Ovary (tissue), 9 donors: ENCODE measurements around the gene HOXC11. TPM values are rescaled to one million over a fixed set of nuclear protein-coding genes. Genes with fewer than 3 reads are reported as not detected.

Experiments used
- DNase-seq, 5 donors: peaks; one replicate each; pipeline ENCODE4 v3.0.0-alpha.2; 2019 to 2020
- H3K27ac ChIP-seq, 2 donors: fragments of 200-600 bp; one replicate each; pipeline versions ENCODE4 v1.5.1 to v1.8.0; 2019 to 2022
- H3K27me3 ChIP-seq: fragments of 200-600 bp; one replicate; pipeline ENCODE4 v1.8.0; 2022
- H3K36me3 ChIP-seq: fragments of 200-600 bp; sonication (generic); one replicate; pipeline ENCODE4 v1.5.1; 2019
- H3K4me1 ChIP-seq: one replicate; pipeline ENCODE4 v1.8.1; 2013; ENCODE audit warnings: mild to moderate bottlenecking, moderate library complexity; ENCODE audit not compliant: insufficient read depth
- H3K4me3 ChIP-seq: fragments of 200-600 bp; sonication (generic); one replicate; pipeline ENCODE4 v1.5.1; 2017
- H3K9me3 ChIP-seq, 2 donors: fragments of 200-600 bp in 1 of 2; sonication (generic) in 1 of 2; one replicate each; pipeline versions ENCODE4 v1.5.1 to v1.8.1; 2013 to 2019; ENCODE audit warnings: mild to moderate bottlenecking in 1 of 2, moderate library complexity in 1 of 2
- EP300 ChIP-seq: sonication (generic); formaldehyde crosslinking; IDR thresholded peaks from one replicate; pipeline ENCODE4 v1.6.1; 2017; ENCODE audit warnings: antibody characterized with exemption
- POLR2A ChIP-seq: fragments of 450-650 bp; IDR thresholded peaks from one replicate; pipeline ENCODE4 v1.6.1; 2017; ENCODE audit warnings: antibody characterized with exemption, mild to moderate bottlenecking, moderate library complexity
- WGBS, 3 donors: extraction: QIAGEN DNeasy Blood & Tissue Kit in 1 of 3; methylation state at CpG; one replicate each; pipeline versions ENCODE4 v1.1.5 to v1.1.7; 2013 to 2017; 5-methylcytosine and 5-hydroxymethylcytosine counted together
- intact Hi-C, 4 donors: fragments of 100-400 bp; cut with DNase I; formaldehyde crosslinking; loops; one replicate each; pipeline versions ENCODE4 v1.11.0 to v1.15.1; 2022 to 2023
- polyA plus RNA-seq, 2 donors: library from polyadenylated mRNA; stranded (reverse); fragments of 200-250 nt in 1 of 2; fragments of 350-450 nt in 1 of 2; fragmentation: Illumina TruSeq in 1 of 2; extraction: RNeasy Lipid Tissue Mini Kit (QIAGEN cat#74804) in 1 of 2; gene quantifications; one replicate each; pipeline ENCODE4 v1.2.3, GENCODE V29; 2013 to 2014
- total RNA-seq, 7 donors: library from RNA; depleted of rRNA in 2 of 7; stranded (reverse); fragments of >200 nt in 2 of 7; fragmentation: NEBNext Ultra II Directional in 3 of 7; extraction: Animal tissue kit (Norgen Biotek cat#: 25700) in 3 of 7; gene quantifications; one replicate each; pipeline versions ENCODE4 v1.1.0 to v1.2.4, GENCODE V29; 2016 to 2023
- TF ChIP-seq, protein P1 (sequence below), 3 donors: fragments of 450-650 bp in 2 of 3; fragments of 200-600 bp in 1 of 3; IDR thresholded peaks; one replicate each; pipeline versions ENCODE4 v1.5.1 to v1.8.0; 2016 to 2022; ENCODE audit warnings: antibody characterized with exemption in 3 of 3, mild to moderate bottlenecking in 1 of 3
- donor health status: DM: no; HTN: no; CAD: no; lungs with moderate emphysema.
- donor health status: DM: no; HTN: no; CAD: no.
- donor health status: Bipolar disorder and iron deficiency.
- donor health status: DM: yes; HTN: yes; CAD: no.
- donor health status: DM: no; HTN: no; CAD: no.
- donor health status: DM: yes; HTN: yes; CAD: no.

HOXC11 gene
- total and polyA plus RNA-seq, 9 donors = 0.12 to 1.1 TPM; not detected in 7

DNA sequence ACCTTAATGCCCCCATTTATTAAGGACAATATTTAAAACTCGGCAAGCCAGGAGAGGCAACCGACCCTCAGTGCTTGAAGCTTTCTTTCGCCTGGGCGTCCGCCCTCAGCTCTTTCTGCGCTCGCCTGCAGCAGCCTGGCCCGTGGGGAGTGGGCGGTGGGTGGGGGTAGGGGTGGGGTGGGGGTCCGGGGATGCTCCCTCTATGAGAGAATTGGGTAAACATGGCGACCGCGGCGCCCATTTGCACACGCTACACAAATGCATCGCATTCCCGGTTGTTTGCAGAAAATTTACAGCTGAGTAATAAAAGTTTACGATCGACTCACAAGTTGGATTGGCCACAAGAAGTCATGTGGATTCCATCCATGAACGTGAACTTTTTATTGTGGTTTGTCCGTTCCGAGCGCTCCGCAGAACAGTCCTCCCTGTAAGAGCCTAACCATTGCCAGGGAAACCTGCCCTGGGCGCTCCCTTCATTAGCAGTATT, 43.6 kb downstream of the HOXC11 start:
- H3K4me1 ChIP-seq = no peaks in the 10 kb centered on the region

DNA sequence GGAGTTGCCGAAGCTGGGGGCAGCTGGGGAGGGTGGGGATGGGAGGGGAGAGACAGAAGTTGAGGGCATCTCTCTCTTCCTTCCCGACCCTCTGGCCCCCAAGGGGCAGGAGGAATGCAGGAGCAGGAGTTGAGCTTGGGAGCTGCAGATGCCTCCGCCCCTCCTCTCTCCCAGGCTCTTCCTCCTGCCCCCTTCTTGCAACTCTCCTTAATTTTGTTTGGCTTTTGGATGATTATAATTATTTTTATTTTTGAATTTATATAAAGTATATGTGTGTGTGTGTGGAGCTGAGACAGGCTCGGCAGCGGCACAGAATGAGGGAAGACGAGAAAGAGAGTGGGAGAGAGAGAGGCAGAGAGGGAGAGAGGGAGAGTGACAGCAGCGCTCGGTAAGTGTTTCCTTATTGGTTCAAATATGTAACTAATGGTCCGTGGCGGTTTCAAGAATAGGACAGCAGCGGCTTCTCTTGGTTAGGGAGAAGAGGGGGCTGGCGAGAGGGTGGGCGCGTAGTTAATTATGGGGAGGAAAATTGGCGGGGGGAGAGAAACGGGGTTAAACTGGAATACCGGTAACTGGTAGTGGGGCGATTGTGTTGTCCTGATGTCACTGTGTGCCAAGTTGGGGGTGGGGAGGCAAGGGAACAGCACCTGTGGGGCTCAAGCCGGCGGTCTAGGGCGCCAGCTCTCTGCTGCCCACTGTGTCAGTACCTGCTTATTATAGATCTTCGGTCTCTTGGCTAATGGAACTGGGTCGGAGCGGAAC, 44.3 kb downstream of the HOXC11 start:
- peak overlapping the region; percentile 56 for H3K4me3 ChIP-seq
- no peaks in the 10 kb centered on the region for H3K4me1 ChIP-seq
- intact Hi-C loops = no loop called here
- TF ChIP-seq, protein P1, sequence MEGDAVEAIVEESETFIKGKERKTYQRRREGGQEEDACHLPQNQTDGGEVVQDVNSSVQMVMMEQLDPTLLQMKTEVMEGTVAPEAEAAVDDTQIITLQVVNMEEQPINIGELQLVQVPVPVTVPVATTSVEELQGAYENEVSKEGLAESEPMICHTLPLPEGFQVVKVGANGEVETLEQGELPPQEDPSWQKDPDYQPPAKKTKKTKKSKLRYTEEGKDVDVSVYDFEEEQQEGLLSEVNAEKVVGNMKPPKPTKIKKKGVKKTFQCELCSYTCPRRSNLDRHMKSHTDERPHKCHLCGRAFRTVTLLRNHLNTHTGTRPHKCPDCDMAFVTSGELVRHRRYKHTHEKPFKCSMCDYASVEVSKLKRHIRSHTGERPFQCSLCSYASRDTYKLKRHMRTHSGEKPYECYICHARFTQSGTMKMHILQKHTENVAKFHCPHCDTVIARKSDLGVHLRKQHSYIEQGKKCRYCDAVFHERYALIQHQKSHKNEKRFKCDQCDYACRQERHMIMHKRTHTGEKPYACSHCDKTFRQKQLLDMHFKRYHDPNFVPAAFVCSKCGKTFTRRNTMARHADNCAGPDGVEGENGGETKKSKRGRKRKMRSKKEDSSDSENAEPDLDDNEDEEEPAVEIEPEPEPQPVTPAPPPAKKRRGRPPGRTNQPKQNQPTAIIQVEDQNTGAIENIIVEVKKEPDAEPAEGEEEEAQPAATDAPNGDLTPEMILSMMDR (IDR thresholded peaks at IDR 0.05) = no peak
- TF ChIP-seq EP300 = no peak
- TF ChIP-seq POLR2A = no peak
- H3K27me3 ChIP-seq = no peaks in the 10 kb centered on the region
- H3K36me3 ChIP-seq = no peaks in the 10 kb centered on the region
- H3K9me3 ChIP-seq = no peaks in the 10 kb centered on the region
- peak in 1 of 5 donors; percentile 79 for DNase-seq
- peak overlapping the region; percentile 95 to 100 for H3K27ac ChIP-seq
- WGBS, 3 donors = 1% methylated on average over 24 of the region's 24 CpGs

More for the DNA sequence above, 43.6 kb downstream of the HOXC11 start:
- intact Hi-C loops = no loop called here
- no peaks in the 10 kb centered on the region for H3K27me3 ChIP-seq
- H3K36me3 ChIP-seq = no peaks in the 10 kb centered on the region
- WGBS, 3 donors = 1% methylated on average over 25 of the region's 25 CpGs
- peak overlapping the region; percentile 95 to 100 for H3K27ac ChIP-seq
- TF ChIP-seq POLR2A (no peak), EP300 (no peak)
- TF ChIP-seq, protein P1 (IDR thresholded peaks at IDR 0.05) = no peak
- peak overlapping the region; percentile 56 for H3K4me3 ChIP-seq
- DNase-seq = peak in 2 of 5 donors; percentile 58 to 62
- no peaks in the 10 kb centered on the region for H3K9me3 ChIP-seq

DNA sequence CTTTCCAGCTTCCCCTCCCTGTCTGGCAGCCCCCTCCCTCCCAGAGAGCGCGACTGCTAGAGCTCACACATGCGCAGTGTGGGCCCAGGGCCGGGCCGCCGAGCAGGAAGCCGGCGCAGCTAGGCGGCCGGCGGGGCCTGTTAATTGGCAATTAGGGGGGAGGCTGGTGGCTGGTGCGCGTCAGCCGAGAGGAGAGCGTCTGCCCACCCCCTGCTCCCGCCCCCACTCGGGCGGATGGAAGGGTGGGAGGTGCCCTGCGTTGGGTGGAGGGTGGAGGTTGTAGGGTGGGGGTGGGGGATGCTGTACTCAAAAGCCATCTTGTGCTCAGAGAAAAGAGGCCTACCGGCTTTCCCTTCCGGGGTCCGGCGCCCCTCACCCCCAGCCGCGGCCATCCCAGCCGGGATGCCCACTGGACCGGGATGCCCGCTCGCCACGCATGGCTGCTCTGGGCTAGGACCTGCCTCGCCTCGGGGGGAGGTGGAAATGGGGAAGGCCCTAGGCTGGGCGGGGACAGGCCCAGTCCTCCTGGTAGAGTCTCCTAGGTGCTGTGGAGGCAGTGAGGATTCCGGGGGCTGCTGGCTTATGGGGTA, 45.0 kb downstream of the HOXC11 start:
- DNase-seq = peak; percentile 94 to 96 (median 95)
- Histone ChIP-seq H3K36me3 (no peaks in the 10 kb centered on the region), H3K4me1 (peaks cover 3% of the 10 kb centered on the region), H3K9me3 (no peaks in the 10 kb centered on the region), H3K27ac (peak overlapping the region; percentile 95 to 100), H3K4me3 (peak overlapping the region; percentile 56), H3K27me3 (no peaks in the 10 kb centered on the region)
- WGBS, 3 donors = 1 to 3% (median 2%) methylated on average over 8 to 34 of the region's 34 CpGs
- TF ChIP-seq POLR2A = peak; percentile 72
- TF ChIP-seq EP300 = no peak
- TF ChIP-seq, protein P1 (IDR thresholded peaks at IDR 0.05) = peak in 1 of 3 donors; percentile 7
- intact Hi-C loops = no loop called here

DNA sequence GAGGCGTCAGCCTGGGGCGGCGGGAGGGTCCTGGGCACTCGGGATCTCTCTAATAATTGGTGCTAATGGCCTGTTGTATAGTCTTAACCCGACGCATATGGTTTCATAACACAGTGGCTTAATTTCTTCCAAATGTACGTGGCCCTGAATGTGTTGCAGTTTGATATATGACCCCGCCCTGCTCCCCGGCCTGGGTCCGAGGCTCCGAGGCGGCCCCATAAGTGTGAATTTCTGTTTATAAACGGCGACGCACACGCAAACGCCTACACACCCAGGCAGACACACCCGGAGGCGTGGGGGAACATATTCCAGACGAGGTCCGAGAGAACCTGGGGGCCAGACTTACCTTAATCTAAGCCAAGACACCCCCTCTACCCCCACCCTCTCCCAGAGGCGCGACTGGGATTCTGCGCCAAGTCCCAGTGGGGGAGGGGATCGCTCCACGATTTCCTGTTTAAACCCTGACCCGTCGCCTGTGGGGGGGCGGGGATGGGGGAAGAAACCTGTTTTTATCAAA, 45.6 kb downstream of the HOXC11 start:
- DNase-seq = peak; percentile 87 to 91 (median 90)
- no peaks in the 10 kb centered on the region for H3K36me3 ChIP-seq
- no peaks in the 10 kb centered on the region for H3K9me3 ChIP-seq
- TF ChIP-seq, protein P1 (IDR thresholded peaks at IDR 0.05) = no peak
- no peak for TF ChIP-seq EP300
- TF ChIP-seq POLR2A = no peak
- intact Hi-C loops = no loop called here
- peaks cover 5% of the 10 kb centered on the region for H3K4me1 ChIP-seq
- 3 to 7% (median 6%) methylated on average over 28 to 29 of the region's 29 CpGs for WGBS, 3 donors
- peak overlapping the region; percentile 56 for H3K4me3 ChIP-seq
- H3K27ac ChIP-seq = peak overlapping the region; percentile 95 to 100
- no peaks in the 10 kb centered on the region for H3K27me3 ChIP-seq
